ENCODE measurements around the gene FKBP1A.
A peak's percentile ranks its signal among the peaks of the same experiment; 100 is the strongest.
"Not testable (repeated sequence)": the region's sequence is repeated elsewhere in the genome, so short reads cannot be mapped to it uniquely, and the experiment has no call there.

Gene FKBP1A

GRCh38 chr20:1362484-1362883 lies 30.4 kb downstream of the FKBP1A start:
- DNase-seq: peak; percentile 55

- no peak for DNase-seq
Measured at GRCh38 chr20:1360094-1360846, 32.6 kb downstream of the FKBP1A start.

- peak; percentile 35 for DNase-seq
Measured at GRCh38 chr20:1357921-1358671, 34.8 kb downstream of the FKBP1A start.

DNA sequence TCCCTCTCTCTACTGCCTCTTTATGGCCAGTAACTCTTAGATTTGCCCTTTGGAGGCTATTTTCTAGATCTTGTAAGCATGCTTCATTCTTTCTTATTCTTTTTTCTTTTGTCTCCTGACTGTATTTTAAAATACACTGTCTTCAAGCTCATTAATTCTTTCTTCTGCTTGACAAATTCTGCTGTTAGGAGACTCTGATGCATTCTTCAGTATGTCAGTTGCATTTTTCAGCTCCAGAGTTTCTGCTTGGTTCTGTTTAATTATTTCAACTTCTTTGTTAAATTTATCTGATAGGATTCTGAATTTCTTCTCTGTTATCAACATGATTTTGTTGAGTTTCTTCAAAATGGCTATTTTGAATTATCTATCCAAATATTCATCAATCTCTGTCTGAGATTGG lies 38.9 kb downstream of the FKBP1A start:
- no peak for DNase-seq

- no peak for DNase-seq
Measured at GRCh38 chr20:1346315-1346969, 46.4 kb downstream of the FKBP1A start.

- DNase-seq: no peak
Measured at GRCh38 chr20:1345756-1346093, 47.1 kb downstream of the FKBP1A start.

- DNase-seq: no peak
Measured at GRCh38 chr20:1345030-1345755, 47.7 kb downstream of the FKBP1A start.

GRCh38 chr20:1343446-1344124 lies 49.3 kb downstream of the FKBP1A start:
- not testable (repeated sequence) for DNase-seq

DNA sequence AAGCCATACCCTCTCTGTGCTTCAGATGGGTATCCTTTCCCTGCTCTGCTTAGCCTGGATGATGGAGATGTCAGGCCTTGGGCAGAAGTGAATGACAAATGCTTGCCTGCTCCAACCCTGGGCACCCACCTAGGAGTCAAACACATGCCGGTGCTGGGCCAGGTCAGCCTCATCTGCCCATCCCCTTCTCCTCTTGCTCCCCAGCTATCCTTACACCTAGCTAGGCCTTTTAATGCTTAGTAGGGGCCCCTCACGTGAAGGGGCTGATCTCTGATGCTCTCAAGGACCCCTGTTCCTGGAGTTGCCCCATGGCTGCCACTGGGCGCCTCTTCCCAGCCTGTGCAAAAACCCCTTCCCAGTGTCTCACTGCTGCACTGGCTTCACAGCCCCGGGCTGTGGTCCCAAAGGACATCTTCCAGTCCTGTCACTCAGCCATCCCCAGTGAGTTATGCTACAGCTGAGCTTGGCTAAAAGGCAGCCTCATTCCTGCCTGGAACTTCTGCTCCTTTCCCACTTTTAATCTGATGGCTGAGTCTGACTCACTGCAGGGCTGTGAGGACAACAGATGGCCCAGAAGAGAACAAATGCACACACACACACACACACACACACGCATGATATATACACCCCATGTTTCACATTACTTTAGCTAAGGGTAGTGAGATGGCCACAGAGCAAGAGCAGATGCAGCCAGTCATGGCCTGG lies 51.1 kb downstream of the FKBP1A start:
- no peak for DNase-seq

DNA sequence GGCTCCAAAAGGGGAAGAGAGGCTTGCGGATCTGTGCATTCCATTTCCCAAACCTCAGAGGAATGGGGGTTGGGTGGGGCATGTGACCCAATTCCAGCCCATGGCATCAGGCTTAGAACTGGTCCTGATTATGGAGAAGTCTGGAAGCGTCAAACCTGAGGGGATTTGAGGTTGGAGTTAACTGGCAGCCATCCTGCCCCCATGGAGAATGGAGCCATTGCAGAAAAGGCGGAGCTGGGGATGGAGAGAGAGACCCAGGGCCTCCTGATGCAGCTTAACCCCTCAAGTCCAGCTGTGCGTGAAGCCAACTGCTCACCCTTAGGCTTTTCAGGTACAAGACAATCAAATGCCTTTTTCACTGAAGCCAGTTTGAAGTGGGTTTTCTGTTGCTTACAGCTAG lies 54.1 kb downstream of the FKBP1A start:
- no peak for DNase-seq

DNA sequence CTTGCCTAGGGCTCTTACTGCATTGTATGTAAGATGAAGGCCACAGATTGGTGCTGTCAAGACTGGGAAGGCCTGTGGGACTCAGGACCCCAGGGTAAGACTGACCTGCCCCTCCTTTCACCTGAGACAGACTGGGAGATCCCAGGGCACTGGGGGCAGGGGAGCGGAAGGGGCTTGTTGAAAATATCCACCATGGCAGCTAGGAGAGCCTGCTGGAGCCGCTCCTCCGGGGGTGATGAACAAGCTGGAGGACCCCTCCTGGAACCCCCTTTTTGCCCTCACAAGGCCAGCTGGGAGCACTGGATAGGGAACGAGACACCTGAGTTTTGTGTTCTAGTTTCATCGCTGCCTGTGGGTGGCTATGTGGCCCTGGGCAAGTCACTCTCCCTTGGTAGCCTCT lies 54.8 kb downstream of the FKBP1A start:
- DNase-seq: no peak

DNA sequence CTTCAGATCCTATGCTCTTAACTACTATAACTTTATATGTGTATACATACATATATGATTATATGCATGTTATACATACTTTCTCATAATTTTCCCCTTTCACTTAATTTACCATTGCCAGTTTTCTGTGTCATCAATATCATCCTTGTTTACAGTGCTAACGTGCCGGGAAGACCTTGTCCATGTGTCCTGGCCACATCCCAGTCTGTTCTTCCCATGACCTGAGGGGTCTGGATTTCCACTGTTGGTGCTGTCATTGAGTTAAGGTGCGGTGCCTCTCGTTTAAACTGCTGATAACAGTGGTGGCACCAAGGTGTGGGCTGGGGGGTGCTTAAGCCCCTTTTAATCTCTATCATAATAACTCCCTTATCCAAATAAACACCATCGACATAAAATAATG lies 55.4 kb downstream of the FKBP1A start:
- DNase-seq: no peak

DNA sequence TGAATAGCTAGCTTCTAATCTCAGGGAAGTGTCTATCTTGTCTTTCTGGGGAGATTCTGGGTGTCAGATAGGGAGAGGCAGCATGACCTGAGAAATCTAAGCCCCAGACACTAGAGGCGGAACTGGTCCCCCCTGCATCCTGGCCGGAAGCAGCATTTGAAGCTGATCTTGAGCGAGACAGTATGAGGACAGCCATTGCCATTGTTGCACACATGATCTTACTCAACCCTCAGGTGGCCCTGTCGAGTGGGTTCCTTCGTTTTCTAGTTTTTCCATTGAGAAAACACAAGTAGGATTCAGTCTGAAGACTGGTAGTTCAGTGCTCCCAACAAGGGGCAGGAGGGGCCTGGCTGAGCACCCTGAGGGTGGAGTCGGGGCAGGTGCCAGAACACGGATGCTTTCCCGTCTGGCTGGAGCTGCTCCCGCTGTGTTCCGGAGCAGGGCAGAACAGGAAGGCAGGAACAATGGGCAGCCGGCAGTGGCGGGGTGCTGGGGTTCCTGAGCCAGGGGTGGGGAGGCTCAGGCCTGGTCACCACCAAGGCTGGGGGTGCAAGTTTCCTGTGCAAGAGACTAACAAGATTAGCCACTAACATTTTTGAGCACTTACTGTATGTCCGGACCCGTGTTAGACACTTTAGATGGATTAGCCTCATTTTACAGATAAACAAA lies 56.0 kb downstream of the FKBP1A start:
- DNase-seq: no peak

- DNase-seq: no peak
Measured at GRCh38 chr20:1335961-1336698, 56.7 kb downstream of the FKBP1A start.

DNA sequence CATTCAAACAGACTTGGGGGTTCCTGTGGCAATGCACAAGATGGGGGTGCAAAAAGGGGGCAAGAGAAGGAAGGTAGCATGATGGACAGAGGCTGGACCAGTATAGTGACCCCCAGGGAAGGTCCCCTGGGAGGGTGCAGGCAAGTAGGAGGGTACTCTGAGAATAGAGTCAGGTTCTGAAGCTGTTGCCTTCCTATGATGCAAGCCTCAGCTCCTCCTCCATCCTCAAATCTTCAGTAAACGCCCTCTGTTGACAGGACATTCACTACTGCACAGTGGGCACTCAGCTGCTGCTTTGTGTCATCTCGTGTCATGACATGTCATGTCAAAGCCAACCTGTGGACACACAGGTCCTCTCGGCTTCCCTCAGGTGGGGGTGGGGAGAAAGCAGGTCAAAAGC lies 58.1 kb downstream of the FKBP1A start:
- peak; percentile 43 for DNase-seq

DNA sequence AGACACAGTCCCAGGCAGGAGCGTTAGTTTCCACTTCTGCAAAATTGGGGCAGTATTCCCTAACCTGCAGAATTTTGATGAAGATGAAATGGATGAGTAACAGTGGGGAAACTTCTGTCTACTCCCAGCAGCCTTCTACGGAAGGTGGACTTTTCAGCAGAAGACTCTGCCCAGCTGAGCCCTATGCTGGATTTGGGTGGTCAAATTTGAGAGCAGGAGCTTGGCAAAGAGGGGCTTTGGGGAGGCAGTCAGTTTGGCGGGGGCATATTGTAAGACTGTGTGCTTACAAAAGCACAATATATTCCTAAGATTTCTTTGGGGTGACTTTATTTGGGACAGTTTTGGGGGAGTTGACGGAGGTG lies 58.5 kb downstream of the FKBP1A start:
- no peak for DNase-seq

- DNase-seq: no peak
Measured at GRCh38 chr20:1333462-1334369, 59.1 kb downstream of the FKBP1A start.

DNA sequence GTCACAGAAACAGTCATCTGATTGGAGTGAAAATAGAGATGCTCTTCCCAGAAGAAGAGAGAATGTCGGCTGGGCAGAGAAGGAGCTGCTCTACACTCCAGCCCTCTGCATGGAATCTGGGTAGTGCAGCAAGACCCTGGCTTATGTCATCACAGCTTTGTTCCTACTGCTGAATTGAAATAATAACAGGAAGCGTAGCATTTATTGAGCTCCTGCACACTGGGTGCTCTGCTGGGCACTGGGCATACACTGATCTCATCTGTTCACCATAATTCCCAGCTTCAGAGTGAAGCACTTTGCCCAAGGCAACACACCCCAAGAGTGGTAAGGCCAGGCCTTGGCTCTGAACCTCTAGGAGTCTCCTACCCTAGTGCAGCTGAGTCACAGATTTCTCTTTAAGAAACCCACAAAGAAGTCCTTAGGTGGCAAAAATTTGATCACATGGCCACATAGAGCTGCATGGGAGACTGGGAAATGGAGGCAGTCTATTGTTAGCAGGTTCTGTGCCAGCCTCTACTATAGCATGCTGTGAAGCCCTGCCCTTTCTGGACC lies 60.0 kb downstream of the FKBP1A start:
- no peak for DNase-seq

- DNase-seq: no peak
Measured at GRCh38 chr20:1331801-1332453, 60.9 kb downstream of the FKBP1A start.
